Parathyroid adenoma (tissue), 2 donors: ENCODE measurements around the gene TRIM69.
A peak's percentile ranks its signal among the peaks of the same experiment; 100 is the strongest.
"Not testable (repeated sequence)": the region's sequence is repeated elsewhere in the genome, so short reads cannot be mapped to it uniquely, and the experiment has no call there.

Source experiments
- H2AFZ ChIP-seq: fragments of 300-600 bp; sonication (generic); one replicate; pipeline ENCODE4 v1.7.0; 2017; ENCODE audit warnings: antibody characterized with exemption, mild to moderate bottlenecking
- H3K27ac ChIP-seq: fragments of 300-600 bp; sonication (generic); one replicate; pipeline ENCODE4 v1.7.0; 2017
- H3K27me3 ChIP-seq: fragments of 300-600 bp; sonication (generic); one replicate; pipeline ENCODE4 v1.7.0; 2017; ENCODE audit warnings: low read length; ENCODE audit not compliant: control insufficient read depth, insufficient read depth
- H3K36me3 ChIP-seq: fragments of 300-600 bp; sonication (generic); one replicate; pipeline ENCODE4 v1.7.0; 2017; ENCODE audit warnings: low read length; ENCODE audit not compliant: control insufficient read depth, insufficient read depth
- H3K4me1 ChIP-seq: fragments of 300-600 bp; sonication (generic); one replicate; pipeline ENCODE4 v1.7.0; 2017; ENCODE audit warnings: control low read depth
- H3K4me2 ChIP-seq: fragments of 300-600 bp; sonication (generic); one replicate; pipeline ENCODE4 v1.7.0; 2017; ENCODE audit warnings: low read length
- H3K4me3 ChIP-seq: fragments of 300-600 bp; sonication (generic); one replicate; pipeline ENCODE4 v1.7.0; 2017; ENCODE audit warnings: low read depth, low read length
- H3K79me2 ChIP-seq: fragments of 300-600 bp; sonication (generic); one replicate; pipeline ENCODE4 v1.7.0; 2017; ENCODE audit warnings: control low read depth
- H3K9ac ChIP-seq: fragments of 300-600 bp; sonication (generic); one replicate; pipeline ENCODE4 v1.7.0; 2017; ENCODE audit warnings: mild to moderate bottlenecking
- H3K9me3 ChIP-seq: fragments of 300-600 bp; sonication (generic); one replicate; pipeline ENCODE4 v1.7.0; 2017; ENCODE audit warnings: low read length; ENCODE audit not compliant: control insufficient read depth
- TF ChIP-seq, protein P1 (sequence below): fragments of 300-600 bp; sonication (generic); IDR thresholded peaks from one replicate; pipeline ENCODE4 v1.7.0; 2017; ENCODE audit warnings: antibody characterized with exemption, mild to moderate bottlenecking
- donor health status: primary hyperparathyroidism.

Gene TRIM69

DNA sequence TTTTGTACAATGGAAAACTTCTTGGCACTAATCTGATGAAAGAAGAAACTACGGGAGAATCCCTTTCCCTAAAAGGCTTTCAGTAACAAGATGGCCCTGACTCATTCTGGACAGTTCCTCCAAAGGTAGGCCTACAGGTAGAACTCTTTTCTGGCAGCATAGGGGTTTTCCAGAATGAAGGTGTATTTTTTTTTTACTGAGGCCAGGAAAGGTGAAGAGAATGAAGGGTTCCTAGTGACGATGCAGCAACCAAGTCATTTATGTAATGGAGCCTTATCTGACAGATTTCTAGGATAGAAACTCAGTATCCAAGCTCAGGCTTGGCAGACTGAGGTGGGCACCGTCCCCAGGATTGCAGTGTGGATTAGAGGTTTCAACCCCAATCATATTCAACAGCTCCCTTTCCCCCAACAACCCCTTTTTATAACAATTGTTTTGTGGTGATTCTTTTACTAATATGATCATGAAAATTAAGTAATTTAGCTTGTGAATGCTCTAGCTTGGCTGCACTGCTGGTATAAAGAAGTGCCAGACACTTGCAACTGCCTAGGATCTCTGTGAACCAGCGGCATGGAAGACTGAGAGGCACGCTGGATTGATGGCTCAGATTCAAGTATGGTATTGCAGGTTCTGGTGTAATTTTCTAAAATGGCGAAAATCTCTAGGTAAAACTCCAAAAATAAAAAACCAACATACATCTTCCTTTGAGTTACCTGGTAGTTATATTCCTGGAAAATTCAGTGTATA is 8.7 kb upstream of the TRIM69 start:
- no peak overlapping the region for H3K4me3 ChIP-seq

DNA sequence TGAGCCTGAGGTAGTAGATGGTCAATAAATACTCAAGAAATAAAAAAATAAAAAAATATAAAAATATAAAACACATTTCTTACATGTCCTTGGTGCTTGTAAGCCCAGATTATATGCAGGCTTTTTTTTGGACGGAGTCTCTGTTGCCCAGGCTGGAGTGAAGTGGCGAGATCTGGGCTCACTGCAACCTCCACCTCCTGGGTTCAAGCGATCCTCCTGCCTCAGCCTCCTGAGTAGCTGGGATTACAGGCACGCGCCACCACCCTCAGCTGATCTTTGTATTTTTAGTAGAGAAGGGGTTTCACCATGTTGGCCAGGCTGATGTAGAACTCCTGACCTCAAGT is 8.1 kb upstream of the TRIM69 start:
- H3K9me3 ChIP-seq, H3K4me1 ChIP-seq, H3K9ac ChIP-seq, H3K79me2 ChIP-seq, H3K27me3 ChIP-seq, H3K36me3 ChIP-seq: not testable (repeated sequence)
- H2AFZ ChIP-seq: peak overlapping the region; percentile 78
- H3K4me3 ChIP-seq: peak overlapping the region; percentile 97
- H3K4me2 ChIP-seq: peak overlapping the region; percentile 84
- peak overlapping the region; percentile 94 for H3K27ac ChIP-seq

More for the DNA sequence above, 8.7 kb upstream of the TRIM69 start:
- Histone ChIP-seq H3K4me1 (peaks cover 6% of the 10 kb centered on the region), H3K9me3 (no peaks in the 10 kb centered on the region), H3K4me2 (no peak overlapping the region), H3K9ac (no peak overlapping the region), H2AFZ (no peak overlapping the region), H3K36me3 (no peaks in the 10 kb centered on the region), H3K27me3 (no peaks in the 10 kb centered on the region), H3K79me2 (no peaks in the 10 kb centered on the region), H3K27ac (peak overlapping the region; percentile 94)
- TF ChIP-seq, protein P1, sequence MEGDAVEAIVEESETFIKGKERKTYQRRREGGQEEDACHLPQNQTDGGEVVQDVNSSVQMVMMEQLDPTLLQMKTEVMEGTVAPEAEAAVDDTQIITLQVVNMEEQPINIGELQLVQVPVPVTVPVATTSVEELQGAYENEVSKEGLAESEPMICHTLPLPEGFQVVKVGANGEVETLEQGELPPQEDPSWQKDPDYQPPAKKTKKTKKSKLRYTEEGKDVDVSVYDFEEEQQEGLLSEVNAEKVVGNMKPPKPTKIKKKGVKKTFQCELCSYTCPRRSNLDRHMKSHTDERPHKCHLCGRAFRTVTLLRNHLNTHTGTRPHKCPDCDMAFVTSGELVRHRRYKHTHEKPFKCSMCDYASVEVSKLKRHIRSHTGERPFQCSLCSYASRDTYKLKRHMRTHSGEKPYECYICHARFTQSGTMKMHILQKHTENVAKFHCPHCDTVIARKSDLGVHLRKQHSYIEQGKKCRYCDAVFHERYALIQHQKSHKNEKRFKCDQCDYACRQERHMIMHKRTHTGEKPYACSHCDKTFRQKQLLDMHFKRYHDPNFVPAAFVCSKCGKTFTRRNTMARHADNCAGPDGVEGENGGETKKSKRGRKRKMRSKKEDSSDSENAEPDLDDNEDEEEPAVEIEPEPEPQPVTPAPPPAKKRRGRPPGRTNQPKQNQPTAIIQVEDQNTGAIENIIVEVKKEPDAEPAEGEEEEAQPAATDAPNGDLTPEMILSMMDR: no peak

DNA sequence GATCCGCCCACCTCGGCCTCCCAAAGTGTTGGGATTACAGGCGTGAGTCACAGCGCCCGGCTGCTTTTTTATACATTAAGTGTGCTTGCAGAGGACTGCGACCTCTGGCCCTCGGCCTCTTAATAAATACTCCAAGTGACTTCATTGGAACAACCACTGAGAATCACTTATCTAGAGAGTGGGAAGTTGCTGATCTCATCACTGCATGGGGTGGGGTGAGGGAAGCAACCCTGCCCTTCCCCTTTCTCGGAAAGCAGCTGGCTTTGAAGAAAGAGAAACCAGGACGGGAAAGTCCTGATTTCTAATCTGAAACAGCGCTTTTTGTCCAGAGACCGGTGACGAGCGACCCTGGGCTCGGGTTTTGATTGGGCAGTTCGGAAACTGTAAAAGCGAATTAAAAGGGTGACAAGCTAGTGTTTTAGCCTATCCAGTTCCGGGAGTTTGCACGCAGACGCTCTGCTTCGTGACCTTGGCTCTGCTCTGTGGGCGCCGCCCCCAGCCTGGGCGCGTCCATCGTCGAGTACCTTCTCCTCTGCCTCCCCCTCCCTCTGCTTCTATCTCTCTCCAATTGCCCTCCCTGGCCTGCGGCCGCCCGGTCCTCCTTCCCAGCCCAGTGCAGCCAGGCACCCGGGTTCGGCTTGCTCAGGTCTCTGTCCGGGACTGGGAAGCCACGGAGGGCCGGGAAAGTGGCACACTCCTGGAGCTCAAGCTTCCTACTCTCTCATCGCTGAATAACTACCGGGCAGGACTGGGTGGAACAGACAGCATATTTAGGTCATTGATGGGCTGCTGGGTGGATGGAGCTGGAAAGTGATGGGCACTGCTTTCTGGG is 7.5 kb upstream of the TRIM69 start:
- H3K9me3 ChIP-seq: no peaks in the 10 kb centered on the region
- peak overlapping the region; percentile 84 for H3K4me2 ChIP-seq
- H3K4me1 ChIP-seq: peaks cover 6% of the 10 kb centered on the region
- H3K4me3 ChIP-seq: peak overlapping the region; percentile 97
- H3K27me3 ChIP-seq: no peaks in the 10 kb centered on the region
- peak overlapping the region; percentile 21 for H3K9ac ChIP-seq
- no peaks in the 10 kb centered on the region for H3K36me3 ChIP-seq
- TF ChIP-seq, protein P1: no peak
- H2AFZ ChIP-seq: peak overlapping the region; percentile 78
- H3K79me2 ChIP-seq: no peaks in the 10 kb centered on the region
- peak overlapping the region; percentile 94 for H3K27ac ChIP-seq

DNA sequence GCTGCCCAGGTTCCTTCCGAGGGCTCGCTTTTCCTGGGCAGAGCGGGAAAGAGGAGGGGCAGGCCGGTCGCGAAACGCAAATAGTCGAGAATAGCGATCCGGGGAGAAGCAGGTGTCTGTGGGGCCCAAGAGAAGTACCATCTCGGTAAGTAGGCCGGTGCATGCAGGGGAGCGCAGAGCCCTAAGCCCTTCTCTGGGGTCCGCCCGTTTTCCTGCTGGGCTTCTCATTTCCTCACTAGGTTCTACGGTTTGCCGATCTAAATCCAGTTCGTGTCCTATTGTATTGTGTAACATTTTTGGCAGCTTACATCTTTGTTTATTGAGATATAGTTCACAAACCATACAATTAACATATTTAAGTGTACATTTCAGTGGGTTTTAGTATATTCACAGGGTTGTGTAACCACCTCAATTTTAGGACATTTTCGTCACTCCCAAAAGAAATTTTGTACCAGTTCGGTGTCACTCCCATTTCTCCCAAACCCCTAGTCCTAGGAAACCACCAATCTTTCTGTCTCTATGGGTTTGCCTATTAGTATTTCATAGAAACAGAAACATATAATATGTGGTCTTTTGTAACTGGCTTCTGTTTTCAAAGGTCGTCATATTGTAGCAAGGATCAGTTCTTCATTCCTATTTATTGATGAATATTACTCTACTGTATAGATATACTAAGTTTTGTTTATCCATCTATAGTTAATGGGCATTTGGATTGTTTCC is 6.8 kb upstream of the TRIM69 start:
- H3K4me1 ChIP-seq: peaks cover 6% of the 10 kb centered on the region
- no peaks in the 10 kb centered on the region for H3K79me2 ChIP-seq
- peak overlapping the region; percentile 21 for H3K9ac ChIP-seq
- TF ChIP-seq, protein P1: no peak
- no peaks in the 10 kb centered on the region for H3K9me3 ChIP-seq
- H2AFZ ChIP-seq: peak overlapping the region; percentile 78
- peak overlapping the region; percentile 97 for H3K4me3 ChIP-seq
- peak overlapping the region; percentile 84 for H3K4me2 ChIP-seq
- H3K27ac ChIP-seq: peak overlapping the region; percentile 94
- H3K36me3 ChIP-seq: no peaks in the 10 kb centered on the region
- no peaks in the 10 kb centered on the region for H3K27me3 ChIP-seq
